Gastrocnemius medialis (tissue), 4 donors: Measurements from ENCODE around the gene ERC2. TPM values are rescaled to one million over a fixed set of nuclear protein-coding genes. Genes with fewer than 3 reads are reported as not detected.

Source experiments
- ATAC-seq, 2 donors: fragments of 150-250 bp; one replicate each; pipeline ENCODE4 v1.9.1; 2016
- DNase-seq, 2 donors: peaks; one replicate each; pipeline ENCODE4 v3.0.0-alpha.2; 2019
- H3K27ac ChIP-seq, 4 donors: fragments of 200-600 bp; sonication (generic); 1 replicate in 1 of 4; 2 replicates in 3 of 4; pipeline ENCODE4 v1.5.1; 2016 to 2018; ENCODE audit warnings: mild to moderate bottlenecking in 2 of 4, moderate library complexity in 1 of 4
- H3K27me3 ChIP-seq, 3 donors: fragments of 200-600 bp; sonication (generic) in 2 of 3; 1 replicate in 1 of 3; 2 replicates in 2 of 3; pipeline versions ENCODE4 v1.5.1 to v1.6.0; 2016 to 2019; ENCODE audit warnings: mild to moderate bottlenecking in 1 of 3, moderate library complexity in 1 of 3
- H3K36me3 ChIP-seq, 2 donors: fragments of 200-600 bp; sonication (generic) in 1 of 2; one replicate each; pipeline ENCODE4 v1.5.1; 2017 to 2018
- H3K4me1 ChIP-seq, 2 donors: fragments of 200-600 bp; sonication (generic) in 1 of 2; one replicate each; pipeline ENCODE4 v1.5.1; 2016 to 2017; ENCODE audit warnings: mild to moderate bottlenecking in 2 of 2
- H3K4me3 ChIP-seq, 4 donors: fragments of 200-600 bp; sonication (generic) in 3 of 4; 1 replicate in 1 of 4; 2 replicates in 3 of 4; pipeline ENCODE4 v1.5.1; 2016 to 2019; ENCODE audit warnings: mild to moderate bottlenecking in 2 of 4
- H3K9me3 ChIP-seq, 3 donors: fragments of 200-600 bp; sonication (generic) in 2 of 3; 1 replicate in 1 of 3; 2 replicates in 2 of 3; pipeline ENCODE4 v1.5.1; 2016 to 2019
- POLR2A ChIP-seq, 2 donors: fragments of 450-650 bp; IDR thresholded peaks; one replicate each; pipeline ENCODE4 v1.6.1; 2017; ENCODE audit warnings: antibody characterized with exemption in 2 of 2, mild to moderate bottlenecking in 2 of 2, moderate library complexity in 2 of 2
- in situ Hi-C, 4 donors: fragments of 200-750 bp; cut with MboI; loops; one replicate each; pipeline versions ENCODE4 v1.15.0 to v1.8.0; 2017; ENCODE audit warnings: low sequenced_read_pairs in 4 of 4
- intact Hi-C: fragments of 100-400 bp; cut with DNase I; formaldehyde crosslinking; loops from one replicate; pipeline ENCODE4 v1.15.1; 2023; ENCODE audit warnings: low total_unique reads
- total RNA-seq, 4 donors: library from RNA; depleted of rRNA; stranded (reverse); fragments of >200 nt; gene quantifications; one replicate each; pipeline versions ENCODE4 v1.1.0 to v1.2.3, GENCODE V29; 2016
- TF ChIP-seq, protein P1 (sequence below), 5 experiments: fragments of 450-650 bp in 3 of 5; fragments of 200-600 bp in 2 of 5; sonication (generic) in 2 of 5; IDR thresholded peaks in 4 of 5; conservative IDR thresholded peaks in 1 of 5; 1 replicate in 4 of 5; 2 replicates in 1 of 5; pipeline ENCODE4 v1.5.1; 2016 to 2019; ENCODE audit warnings: antibody characterized with exemption in 5 of 5, mild to moderate bottlenecking in 3 of 5, moderate library complexity in 3 of 5

ERC2 gene
- total RNA-seq, 4 donors from 2014 or later: not detected

DNA sequence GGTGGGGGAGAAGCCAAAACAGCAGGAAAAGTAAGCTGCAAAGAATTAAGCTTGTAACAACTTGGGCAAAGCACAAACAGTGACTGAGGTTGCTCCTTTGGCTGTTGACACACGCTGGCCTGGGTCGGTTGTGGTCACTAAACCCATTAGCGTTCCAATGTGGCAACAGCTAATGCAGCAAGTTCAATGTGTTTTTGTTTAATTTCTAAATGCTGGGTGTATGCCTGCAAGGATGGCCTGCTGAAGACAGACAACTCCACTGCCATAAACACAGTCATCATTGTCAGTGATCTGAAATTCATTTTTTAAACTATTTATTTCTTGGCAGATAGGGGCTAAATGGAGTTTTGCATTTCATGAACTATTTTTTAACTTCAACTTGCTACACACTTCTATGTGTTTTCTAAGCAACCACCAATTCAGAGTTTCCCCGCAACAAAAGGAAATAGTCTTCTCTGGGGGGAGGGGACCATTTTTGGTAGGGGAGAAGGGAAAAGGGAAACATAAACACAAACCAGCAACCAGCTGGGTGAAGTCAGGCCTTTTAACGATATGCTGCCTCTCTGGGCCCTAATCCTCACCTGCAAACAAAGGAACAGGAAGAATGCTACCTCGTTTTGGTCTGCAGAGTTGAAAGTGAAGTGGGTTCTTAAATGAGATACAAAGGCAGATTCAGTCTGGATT is 946.4 kb downstream of the ERC2 start:
- DNase-seq (no peak), ATAC-seq (peak in 1 of 2 donors; percentile 26)
- intact Hi-C loops: no loop called here

DNA sequence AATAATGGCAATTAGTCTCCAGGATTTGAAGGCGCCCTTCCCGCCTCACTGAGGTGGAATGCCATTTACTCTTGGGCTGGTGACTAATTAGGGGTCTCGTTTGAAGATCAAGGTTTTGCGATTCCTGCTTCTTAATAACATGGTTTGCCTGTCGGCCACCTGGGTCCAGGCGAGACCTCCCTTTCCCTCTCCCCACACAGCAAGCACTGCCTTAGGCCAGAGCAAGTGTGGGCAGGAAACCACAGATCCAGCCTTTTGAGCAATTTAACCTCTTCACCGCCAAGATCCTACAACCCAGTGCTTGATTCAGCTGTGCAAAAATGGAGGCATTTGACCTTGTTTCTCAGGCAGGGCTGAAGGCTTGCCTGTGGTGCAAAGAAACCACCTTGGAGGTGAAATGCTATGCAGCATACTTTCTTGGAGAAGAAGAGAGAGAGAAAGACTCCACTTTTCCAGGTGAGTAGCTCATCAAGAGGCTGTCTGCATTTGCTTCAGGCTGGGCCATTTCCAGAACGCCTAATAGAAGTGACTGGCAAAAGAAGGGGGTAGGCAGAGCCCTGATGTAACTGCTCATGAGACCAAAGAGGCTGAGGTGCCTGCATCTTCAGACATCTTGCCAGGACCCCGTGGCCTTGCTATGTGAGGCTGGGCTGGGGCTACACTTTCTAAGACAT is 947.1 kb downstream of the ERC2 start:
- Histone ChIP-seq H3K4me3 (no peak overlapping the region), H3K36me3 (no peaks in the 10 kb centered on the region), H3K9me3 (no peaks in the 10 kb centered on the region), H3K4me1 (no peaks in the 10 kb centered on the region), H3K27me3 (no peaks in the 10 kb centered on the region), H3K27ac (no peak overlapping the region)
- no peak for TF ChIP-seq POLR2A (IDR thresholded peaks at IDR 0.05)
- TF ChIP-seq, protein P1, sequence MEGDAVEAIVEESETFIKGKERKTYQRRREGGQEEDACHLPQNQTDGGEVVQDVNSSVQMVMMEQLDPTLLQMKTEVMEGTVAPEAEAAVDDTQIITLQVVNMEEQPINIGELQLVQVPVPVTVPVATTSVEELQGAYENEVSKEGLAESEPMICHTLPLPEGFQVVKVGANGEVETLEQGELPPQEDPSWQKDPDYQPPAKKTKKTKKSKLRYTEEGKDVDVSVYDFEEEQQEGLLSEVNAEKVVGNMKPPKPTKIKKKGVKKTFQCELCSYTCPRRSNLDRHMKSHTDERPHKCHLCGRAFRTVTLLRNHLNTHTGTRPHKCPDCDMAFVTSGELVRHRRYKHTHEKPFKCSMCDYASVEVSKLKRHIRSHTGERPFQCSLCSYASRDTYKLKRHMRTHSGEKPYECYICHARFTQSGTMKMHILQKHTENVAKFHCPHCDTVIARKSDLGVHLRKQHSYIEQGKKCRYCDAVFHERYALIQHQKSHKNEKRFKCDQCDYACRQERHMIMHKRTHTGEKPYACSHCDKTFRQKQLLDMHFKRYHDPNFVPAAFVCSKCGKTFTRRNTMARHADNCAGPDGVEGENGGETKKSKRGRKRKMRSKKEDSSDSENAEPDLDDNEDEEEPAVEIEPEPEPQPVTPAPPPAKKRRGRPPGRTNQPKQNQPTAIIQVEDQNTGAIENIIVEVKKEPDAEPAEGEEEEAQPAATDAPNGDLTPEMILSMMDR (IDR thresholded peaks at IDR 0.05 in 4 of 5, conservative IDR thresholded peaks at IDR 0.05 in 1 of 5): no peak
- DNase-seq (no peak), ATAC-seq (no peak)
- in situ Hi-C loops (no loop called here), intact Hi-C loops (no loop called here)

More for the DNA sequence above, 946.4 kb downstream of the ERC2 start:
- TF ChIP-seq, protein P1 (IDR thresholded peaks at IDR 0.05 in 4 of 5, conservative IDR thresholded peaks at IDR 0.05 in 1 of 5): no peak
- TF ChIP-seq POLR2A (IDR thresholded peaks at IDR 0.05): no peak
- Histone ChIP-seq H3K9me3 (no peaks in the 10 kb centered on the region), H3K4me3 (no peak overlapping the region), H3K36me3 (no peaks in the 10 kb centered on the region), H3K27ac (no peak overlapping the region), H3K27me3 (no peaks in the 10 kb centered on the region), H3K4me1 (no peaks in the 10 kb centered on the region)
- in situ Hi-C loops: no loop called here

DNA sequence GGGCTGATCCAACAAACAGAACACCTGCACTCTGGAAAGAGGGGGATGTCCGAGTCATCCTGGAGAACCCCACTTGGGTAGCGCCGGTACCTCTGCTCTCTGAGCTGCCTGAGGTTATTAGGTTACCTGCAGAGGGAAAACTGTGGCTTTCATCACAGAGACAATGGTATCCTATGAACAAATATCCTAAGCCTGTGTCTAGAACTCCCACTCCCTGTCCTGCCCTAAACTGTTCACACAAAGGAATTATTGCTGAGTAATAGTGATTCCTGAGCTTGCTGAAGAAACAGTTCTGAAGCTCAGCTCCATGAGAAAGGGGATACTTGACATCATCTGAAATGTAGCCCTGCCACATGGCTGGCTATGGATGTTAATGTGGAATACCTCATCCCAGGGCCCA is 949.2 kb downstream of the ERC2 start:
- in situ Hi-C loops (no loop called here), intact Hi-C loops (no loop called here)
- Histone ChIP-seq H3K4me1 (no peaks in the 10 kb centered on the region), H3K4me3 (no peak overlapping the region), H3K27me3 (peaks cover 0 to 9% (median 0%) of the 10 kb centered on the region in 3 donors), H3K27ac (no peak overlapping the region), H3K36me3 (no peaks in the 10 kb centered on the region), H3K9me3 (no peaks in the 10 kb centered on the region)
- DNase-seq: no peak
- TF ChIP-seq, protein P1 (IDR thresholded peaks at IDR 0.05 in 4 of 5, conservative IDR thresholded peaks at IDR 0.05 in 1 of 5): no peak
- TF ChIP-seq POLR2A (IDR thresholded peaks at IDR 0.05): no peak
- ATAC-seq: no peak

DNA sequence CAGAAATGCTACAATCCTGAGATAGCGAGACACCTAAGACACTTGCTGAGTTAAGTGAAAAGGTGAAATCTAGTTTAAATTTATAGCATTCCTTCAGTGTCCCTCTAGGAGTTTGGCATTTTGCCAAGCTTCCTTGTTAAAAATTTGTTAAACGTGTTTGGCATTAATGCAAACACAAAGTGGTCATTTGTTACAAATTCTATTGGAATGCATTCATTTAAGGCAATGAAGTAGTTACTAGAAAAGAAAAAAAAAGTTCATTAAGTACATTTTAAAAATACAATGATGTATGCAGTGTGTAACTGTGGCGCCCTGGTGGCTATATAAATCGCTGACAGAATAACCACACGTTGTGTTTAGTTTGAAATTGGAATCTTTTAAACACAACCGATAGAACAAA is 949.8 kb downstream of the ERC2 start:
- no peak overlapping the region for H3K27ac ChIP-seq
- peaks cover 0 to 9% (median 0%) of the 10 kb centered on the region in 3 donors for H3K27me3 ChIP-seq
- TF ChIP-seq POLR2A (IDR thresholded peaks at IDR 0.05): no peak
- TF ChIP-seq, protein P1 (IDR thresholded peaks at IDR 0.05 in 4 of 5, conservative IDR thresholded peaks at IDR 0.05 in 1 of 5): no peak
- no peaks in the 10 kb centered on the region for H3K36me3 ChIP-seq
- no peaks in the 10 kb centered on the region for H3K9me3 ChIP-seq
- intact Hi-C loops (no loop called here), in situ Hi-C loops (no loop called here)
- DNase-seq (no peak), ATAC-seq (no peak)
- H3K4me1 ChIP-seq: no peaks in the 10 kb centered on the region
- no peak overlapping the region for H3K4me3 ChIP-seq
